ENCODE results near the gene TMPRSS5. TPM values are rescaled to one million over a fixed set of nuclear protein-coding genes. Genes with fewer than 3 reads are reported as not detected.
A peak's percentile ranks its signal among the peaks of the same experiment; 100 is the strongest.
"Not testable (repeated sequence)": the region's sequence is repeated elsewhere in the genome, so short reads cannot be mapped to it uniquely, and the experiment has no call there.

TMPRSS5 gene
- polyA plus RNA-seq (2013, experiment 1 of 2; ENCODE audit: insufficient read length), result 0.14 TPM
- 0.12 TPM for polyA plus RNA-seq (2013, experiment 2 of 2; ENCODE audit: insufficient read length)

DNA sequence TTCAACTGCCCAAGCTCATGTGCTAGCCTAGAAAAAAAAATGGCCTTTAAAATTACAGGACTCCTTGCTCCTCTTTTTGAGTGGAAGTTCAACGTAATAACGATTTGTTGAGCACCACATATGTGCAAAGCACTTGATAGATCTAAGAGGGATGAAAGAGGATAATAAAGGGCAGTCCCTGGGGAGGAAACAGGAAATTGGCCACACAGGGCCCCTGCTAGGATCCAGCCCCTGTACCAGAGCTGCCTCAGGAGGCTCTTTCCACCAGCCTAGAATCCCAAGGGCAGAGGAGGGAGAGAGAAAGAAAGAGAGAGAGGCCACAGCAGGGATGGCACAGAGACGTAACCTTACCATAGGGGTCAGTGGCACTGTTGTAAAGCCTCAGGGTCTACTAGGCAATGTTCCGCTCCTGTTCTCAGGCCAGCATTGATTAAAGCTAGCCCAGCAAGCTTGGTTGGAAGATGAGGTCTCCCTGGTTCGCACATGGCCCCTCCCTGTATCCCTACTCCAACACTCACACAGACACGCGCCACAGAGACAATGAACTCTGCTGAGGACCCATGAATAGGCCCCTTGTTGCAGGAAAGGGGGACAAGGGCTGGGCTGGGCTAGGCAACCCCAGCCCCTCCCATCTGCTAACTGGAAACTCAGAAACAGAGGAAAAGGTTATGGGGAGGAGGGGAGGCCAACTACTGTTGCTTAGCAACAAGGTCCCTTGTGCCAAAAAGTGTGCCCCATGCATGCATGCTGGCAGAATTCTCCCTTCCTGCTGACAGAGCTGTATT is at the start of gene TMPRSS5:
Gene TMPRSS5, minus strand, starts transcription at position 438 of the 785 bp plus-strand sequence. Its CDS starts 84 bp downstream, at position 354.
- DNase-seq, result no peak

DNA sequence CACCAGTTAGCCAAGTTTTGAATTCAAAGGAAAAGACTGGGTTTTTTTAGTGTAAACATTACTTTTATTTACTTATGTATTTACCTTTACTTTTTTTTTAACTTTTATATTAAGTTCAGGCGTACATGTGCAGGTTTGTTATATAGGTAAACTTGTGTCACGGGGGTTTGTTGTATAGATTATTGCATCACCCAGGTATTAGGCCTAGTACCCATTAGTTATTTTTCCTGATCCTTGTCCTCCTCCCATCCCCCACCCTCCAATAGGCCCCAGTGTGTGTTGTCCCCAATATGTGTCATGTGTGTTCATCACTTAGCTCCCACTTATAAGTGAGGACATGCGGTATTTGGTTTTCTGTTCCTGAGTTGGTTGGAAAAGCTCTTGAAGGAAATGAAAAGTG is 46.8 kb upstream of the TMPRSS5 start:
- DNase-seq, result no peak

DNA sequence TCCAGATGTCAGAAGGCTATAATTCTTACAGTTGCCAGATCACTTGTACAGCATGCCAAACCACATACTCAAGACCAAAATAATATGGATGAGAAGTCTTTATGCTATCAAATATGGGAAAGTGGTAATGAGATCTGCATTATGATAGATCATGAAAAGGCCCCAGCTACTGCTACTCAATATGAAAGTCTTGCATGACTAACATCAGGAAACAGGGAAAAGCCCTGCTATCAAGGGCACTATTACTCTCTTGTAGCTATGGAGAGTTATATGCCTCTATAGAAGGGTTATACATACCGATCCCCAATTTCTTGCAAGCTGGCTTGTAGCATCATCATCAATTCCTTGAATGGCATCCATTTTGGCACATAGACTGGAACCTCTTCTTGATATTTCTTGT is 30.2 kb upstream of the TMPRSS5 start:
- DNase-seq, result peak; percentile 13

DNA sequence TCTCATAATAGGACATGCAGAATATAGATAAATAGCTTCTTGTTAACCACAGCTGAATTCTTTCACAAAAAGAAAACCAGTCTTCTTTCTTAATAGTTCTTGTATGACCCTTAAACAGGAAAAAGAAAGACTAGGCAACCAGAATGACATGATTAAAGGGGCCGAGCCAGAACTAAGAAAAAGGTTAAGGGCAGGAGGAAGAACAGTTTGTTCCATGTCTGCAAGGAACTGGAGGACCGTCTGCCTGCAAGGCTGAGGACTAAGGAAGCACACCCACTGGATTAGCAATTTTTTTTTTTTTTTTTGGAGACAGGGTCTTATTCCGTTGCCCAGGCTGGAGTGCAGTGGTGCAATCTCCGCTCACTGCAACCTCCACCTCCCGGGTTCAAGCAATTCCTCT is 26.0 kb upstream of the TMPRSS5 start:
- no peak for DNase-seq

DNA sequence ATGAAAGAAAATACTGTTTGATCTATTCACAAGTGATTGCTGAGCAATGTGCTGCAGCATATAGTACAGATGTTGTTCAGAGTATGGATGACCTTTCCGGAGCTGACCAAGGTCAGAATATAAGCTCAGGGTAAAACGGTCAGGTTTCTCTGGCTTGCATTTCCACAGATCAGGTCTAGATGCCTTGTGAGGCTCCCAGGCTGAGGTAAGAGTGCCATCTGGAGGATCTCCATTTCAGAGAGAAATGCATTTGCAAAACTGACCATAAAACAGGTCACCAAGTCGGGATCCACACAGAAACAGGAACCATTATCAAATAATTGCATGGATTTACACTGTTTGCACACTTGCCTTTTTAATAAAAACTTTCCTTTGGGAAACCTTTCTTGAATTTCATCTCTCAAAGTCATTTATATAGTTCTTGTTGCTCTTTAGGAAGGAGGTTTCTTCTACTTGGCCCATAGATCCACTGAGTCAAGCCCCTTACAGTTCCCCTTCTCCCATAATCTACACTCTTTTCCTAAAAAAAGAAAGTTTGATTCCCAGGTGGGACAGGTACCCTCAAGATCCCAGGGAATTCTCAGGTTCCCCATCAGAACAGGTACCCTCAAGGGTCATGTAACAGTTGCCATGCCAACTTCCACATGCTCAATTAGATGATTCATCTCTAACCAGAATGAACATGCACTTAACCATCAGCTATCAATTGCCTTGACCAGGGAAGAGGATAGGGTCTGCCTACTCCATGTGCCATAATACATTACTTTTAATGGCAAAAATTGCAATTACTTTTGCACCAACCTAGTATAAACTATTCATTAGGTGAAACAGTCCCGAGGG is 25.0 kb upstream of the TMPRSS5 start:
- DNase-seq, result peak; percentile 49

DNA sequence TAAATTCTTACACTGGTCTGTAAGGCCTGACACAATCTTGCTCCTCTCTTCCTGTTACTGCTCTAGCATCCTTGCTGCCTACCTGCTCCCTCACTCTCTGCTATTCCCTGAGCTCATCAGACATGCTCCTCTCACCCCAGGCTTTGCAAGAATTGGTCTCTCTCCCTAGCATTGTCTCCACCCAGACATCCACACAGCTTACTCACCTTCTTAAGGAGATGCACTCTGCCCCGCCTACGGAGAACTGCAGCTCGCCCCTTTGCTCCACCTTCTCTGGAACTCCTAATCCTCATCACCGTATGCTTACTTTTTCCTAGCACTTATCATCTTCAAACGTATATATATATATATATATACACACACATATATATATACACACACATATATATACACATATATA is 23.3 kb upstream of the TMPRSS5 start:
- DNase-seq, result no peak

DNA sequence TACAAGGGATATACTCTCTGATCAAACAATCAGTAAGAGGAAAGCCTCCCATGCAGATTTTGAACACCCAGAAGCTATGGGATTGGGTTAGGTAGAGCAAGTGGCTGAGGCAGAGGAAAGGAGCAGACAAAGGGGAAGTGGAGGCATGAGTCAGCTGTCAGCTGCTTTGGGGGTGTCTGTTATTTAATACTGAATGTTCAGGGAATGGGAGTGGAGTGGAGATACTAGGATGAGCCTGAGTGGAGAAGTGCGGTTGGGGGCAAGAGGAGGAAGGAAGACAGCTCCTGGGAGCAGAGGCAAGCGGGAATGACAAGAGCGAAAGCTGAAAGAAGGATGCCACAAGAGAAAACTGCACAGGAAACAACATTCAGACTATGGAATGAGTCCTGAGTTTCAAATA is 22.7 kb upstream of the TMPRSS5 start:
- peak; percentile 5 for DNase-seq

DNA sequence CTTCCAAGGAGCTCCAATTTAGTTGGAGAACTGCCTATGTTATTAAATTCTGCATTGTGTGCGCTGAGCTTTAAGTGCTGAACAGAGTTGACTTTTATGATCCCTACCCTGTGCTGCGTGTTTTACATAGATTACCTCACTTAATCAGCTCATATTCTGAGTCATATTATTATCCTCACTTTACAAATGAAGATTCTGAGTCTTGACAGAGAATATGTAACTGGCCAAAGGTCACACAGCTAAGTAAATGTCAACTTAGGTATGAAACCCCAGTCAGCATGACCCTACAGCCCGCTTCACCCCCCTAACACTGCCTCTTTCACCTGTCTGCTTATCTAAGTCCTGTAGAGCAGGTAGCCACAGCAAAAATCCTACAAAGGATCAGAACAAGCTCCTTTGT is 19.8 kb upstream of the TMPRSS5 start:
- DNase-seq, result no peak

DNA sequence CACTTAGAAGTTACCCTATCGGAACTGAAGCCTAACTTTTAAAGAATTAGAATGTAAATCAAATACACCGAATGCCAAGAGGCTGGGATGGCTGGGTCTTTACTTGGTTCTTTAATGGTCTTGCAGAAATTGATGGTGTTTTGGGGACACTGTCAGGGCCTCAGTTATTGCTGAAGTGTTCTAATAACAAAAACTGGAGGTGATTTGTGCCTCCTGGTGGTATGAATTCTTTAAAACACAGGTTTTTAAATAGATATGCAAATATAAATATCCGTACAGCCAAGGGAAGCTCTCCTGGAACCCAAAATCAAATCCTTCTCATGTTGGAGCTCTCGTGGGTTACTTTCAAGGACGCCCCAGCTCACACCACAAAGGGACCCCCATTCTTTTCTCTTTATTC is 19.3 kb upstream of the TMPRSS5 start:
- DNase-seq, result no peak

DNA sequence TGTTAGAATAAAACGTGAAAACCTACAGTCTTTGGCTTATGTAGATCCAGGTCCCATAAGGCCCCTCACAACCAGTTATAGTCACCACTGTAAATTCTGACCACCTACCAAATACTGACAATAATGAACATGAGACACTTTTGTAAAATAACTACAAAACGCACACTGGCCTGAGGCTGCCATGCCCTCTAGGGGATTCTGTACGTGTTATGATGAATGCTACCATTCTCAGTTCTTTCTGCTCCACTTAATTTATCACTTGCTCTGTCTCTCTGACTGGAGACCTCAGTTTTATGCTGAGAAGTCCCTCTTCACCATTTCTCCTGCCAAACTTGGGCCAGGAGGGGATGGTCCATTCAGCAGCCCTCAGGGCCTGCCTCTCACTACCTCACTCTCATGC is 18.7 kb upstream of the TMPRSS5 start:
- no peak for DNase-seq

DNA sequence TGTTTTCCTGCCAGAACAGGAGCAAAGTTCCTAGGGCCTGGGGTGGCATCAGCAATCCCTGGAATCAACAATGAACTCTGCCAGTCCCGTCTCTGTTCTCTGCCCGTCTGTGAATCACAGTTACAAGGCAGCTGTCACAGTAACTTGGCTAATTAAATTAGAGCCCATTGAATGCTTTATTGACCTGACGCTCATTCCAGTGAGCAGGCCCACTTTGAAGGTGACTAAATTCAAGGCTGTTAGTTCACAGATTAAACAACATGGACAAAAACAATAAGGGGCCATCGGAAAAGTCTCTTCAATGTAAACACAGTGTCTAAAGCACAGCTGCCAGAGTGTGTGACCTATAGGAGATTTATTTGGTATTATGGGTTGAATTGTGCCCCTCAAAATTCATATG is 17.7 kb upstream of the TMPRSS5 start:
- no peak for DNase-seq

DNA sequence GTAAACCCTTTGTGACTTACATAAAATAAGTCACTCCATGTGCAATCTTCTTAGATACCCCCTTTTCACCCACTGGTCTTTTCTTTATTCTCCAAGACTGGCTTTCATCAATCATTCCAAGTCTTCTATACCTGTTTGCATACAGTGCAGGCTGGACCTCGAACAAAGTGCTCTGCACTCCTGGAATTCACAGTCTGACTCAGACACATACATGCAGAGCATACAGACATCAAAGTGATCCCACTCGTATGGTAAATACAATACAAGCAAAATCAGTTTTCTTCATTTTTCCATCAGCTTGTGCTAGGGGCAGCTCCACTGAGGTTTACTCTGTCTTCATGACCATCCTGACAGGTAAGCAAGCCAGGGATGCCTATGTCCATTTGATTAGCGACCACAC is 16.8 kb upstream of the TMPRSS5 start:
- no peak for DNase-seq

DNA sequence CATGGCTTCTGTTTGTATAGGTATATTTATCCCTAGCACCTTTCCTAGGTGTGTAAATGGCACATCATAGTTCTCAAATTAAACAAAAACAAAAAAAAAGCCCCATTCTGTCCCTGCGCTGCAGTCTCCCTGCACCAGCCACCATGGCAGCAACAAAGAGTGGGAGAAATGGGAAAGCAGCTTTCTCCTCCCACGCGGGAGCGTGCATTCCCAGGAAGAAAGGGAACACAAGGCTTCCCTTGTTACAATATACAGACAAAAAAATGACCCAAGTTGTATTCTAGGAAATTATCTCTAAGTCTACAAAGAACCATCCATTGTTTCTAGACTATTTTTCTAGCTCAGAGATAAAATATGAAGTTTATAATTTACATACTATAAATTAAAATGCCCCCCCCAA is 16.1 kb upstream of the TMPRSS5 start:
- no peak for DNase-seq

DNA sequence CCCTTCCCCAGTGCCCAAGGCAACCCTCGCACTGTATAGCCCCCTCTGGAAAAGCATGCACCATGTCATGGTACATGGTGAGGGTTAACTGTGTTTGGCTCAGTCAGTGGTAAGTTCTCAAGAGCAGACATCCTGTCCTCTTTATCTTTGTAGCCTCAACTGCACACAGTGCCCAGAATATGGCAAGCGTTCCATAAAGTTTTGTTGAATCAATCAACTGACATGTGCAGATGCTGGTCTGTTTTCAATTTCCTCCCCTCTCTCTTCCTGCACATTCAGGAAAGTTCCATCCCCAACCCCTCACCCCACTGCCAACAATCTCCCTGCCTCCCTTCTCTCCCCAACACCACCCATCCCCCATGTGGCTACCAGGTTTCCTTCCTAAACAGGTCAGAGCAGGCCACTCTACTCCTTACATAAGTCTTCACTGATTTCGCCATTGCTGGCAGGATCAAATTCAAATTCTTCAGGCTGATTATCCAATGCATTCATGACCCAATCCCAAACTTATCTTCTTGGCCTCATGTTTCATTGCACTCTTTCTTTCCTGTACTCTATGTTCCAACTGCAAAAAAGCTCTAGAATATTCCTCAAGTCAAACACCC is 15.5 kb upstream of the TMPRSS5 start:
- peak; percentile 46 for DNase-seq

DNA sequence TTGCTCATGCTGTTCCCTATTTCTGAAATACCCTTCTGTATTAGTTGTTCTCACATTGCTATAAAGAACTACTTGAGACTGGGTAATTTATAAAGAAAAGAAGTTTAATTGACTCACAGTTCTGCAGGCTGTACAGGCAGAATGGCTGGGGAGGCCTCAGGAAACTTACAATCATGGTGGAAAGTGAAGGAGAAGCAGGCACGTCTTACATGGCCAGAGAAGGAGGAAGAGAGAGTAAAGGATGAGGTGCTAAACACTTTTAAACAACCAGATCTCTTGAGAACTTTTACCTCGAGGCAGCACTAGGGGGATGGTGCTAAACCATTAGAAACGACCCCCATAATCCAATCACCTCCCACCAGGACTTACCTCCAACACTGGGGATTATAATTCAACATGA is 14.4 kb upstream of the TMPRSS5 start:
- not testable (repeated sequence) for DNase-seq

DNA sequence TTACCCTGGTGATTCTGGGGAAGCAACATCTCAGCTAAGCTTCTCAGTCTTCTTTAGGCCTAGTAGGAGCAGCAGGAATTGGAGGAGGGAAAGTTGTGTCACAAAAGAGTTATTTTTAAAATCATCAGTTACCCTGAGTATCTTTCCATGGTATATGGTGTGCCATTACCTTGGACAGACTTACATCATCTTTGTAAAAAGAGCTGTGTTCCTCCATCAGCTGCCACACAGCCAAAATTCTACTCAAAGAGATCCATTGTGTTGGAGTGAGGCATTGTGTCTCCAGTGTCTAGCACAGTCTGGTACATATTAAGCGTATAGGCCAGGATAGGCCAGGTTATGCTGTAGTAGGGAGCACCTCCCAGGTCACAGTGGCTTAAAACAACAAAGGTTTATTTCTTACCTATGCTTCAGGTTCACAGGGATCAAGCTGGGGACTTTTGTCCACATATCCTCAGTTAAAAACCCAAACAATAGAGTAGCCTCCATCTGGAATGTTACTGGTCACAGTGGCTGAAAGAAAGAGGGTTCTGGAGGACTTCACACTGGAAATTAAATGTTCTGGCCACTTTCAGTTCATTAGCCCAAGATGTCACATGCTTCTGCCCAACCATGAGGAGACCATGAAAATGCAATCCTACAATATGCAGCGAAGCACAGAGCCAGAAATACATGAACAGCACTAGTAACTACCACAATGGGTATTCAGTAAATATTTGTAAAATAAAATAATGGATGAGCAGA is 9.9 kb upstream of the TMPRSS5 start:
- DNase-seq, result no peak

DNA sequence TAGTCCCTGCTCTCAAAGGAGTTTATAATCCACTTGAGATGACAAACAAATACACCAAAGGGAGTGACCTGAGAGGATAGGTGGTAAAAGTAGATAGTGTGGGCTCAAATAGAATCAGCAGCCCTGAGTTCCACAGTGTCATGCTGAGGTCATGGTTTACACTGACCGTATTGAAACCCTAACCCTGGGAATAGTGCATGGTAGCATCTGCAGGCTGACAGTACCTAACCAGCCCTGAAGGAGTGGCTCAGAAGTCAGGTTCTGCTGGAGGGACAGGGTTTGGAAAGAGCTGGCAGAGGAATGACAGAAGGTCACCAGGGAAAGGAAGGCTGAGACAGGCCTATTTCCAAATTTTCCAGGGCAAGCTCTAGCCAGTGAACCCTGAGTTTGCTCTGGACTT is 9.2 kb upstream of the TMPRSS5 start:
- DNase-seq, result no peak

DNA sequence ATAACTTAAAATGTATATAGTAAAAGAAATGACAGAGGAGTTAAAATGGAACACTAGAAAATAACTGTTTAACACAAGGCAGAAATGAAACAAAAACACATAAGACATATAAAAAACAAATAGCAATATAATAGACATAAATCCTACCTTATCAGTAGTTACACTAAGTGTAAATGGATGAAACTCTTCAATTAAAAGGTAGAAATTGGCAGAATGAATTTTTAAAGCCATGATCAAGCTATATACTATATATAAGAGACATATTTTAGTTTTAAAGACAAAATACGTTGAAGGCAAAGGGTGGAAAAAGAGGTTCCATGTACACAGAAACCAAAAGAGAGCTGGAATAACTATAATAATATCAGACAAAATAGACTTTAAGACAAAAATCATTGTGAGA is 4.9 kb upstream of the TMPRSS5 start:
- no peak for DNase-seq

DNA sequence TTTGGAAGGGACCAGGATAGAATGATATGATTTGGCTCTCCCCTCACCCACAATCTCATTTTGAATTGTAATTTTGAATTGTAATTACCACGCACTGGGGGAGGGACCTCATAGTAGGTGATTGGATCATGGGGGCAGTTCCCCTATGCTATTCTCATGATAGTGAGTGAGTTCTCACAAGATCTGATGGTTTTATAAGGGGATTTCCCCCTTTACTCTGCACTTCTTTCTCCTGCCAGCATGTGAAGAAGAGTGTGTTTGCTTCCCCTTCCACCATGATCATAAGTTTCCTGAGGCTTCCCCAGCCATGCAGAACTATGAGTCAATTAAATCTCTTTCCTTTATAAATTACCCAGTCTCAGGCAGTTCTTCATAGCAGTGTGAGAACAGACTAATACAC is 2.6 kb downstream of the TMPRSS5 start:
- not testable (repeated sequence) for DNase-seq

DNA sequence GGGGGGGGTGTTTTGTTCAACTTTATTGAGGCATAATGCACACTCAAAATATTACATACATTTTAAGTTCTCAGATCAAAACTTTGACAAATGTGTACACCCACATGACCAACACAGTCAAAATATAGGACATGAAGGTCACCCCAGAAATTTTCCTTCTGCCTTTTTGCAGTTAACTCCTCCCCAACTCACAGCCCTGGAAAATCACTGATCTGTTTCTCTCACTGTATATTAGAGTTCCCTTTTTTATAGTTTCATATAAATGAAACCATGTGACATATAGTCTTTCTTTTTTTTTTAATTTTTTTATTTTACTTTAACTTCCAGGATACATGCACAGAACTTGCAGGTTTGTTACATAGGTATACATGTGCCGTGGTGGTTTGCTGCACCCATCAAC is 4.6 kb downstream of the TMPRSS5 start:
- DNase-seq, result no peak

DNA sequence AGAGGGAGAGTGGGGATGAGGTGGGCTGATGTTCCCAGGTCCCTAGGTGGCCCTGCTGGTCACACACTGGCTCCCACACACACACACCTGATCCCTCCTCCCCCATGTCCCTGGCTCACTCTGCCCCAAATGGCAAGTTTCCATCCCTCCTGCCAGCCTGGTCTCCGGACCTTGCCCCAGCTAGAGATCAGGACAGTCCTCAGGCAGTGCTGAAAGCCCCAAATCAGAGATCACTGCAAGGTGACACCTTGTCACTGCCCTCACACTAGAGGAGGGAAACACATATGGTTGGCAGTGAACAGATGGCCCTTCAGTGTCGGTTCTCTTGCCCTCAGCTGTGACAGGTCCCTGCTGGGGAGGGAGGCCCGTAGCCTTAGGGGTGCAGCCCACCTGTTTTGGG is 7.6 kb downstream of the TMPRSS5 start:
- DNase-seq, result no peak

DNA sequence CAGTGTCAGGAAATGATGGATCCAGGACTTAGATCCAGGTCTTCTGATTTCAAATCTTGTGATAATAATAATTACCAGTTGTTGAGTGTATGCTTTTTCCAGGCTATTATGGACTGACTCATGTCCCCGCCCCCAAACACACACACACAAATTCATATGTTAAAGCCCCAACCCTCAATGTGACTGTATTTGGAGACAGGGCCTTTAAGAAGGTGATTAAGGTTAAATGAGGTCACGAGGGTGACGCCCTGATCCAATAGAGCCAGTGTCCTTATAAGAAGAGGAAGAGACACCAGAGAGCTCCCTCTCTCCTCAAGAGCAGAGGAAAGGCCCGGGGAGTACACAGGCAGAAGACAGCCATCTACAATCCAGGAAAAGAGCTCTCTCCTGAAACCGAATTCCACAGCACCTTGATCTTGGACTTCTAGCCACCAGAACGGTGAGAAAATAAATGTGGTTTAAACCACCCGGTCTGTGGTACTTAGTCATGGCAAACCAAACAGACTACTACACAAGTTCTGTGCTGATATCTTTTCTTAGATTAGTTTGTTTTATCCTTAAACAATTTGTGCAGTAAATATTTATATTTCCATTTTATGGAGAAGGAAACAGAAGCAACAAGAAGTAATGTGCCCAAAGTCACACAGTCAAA is 8.2 kb downstream of the TMPRSS5 start:
- no peak for DNase-seq

Data from fibroblast of skin of abdomen (primary cell).